ENCODE data around the gene LCN12. TPM values are rescaled to one million over a fixed set of nuclear protein-coding genes. Genes with fewer than 3 reads are reported as not detected.

The LCN12 gene
- total RNA-seq, 6 experiments from 2014 or later: 0.14 to 0.31 TPM; not detected in 4

- Mint-ChIP-seq H3K4me3 (no peak overlapping the region), H3K27me3 (ENCODE audit: insufficient read depth) (peaks cover 3% of the 10 kb centered on the region; the same call in 1 of the 2 replicates), H3K27ac (no peak overlapping the region), H3K9me3 (no peaks in the 10 kb centered on the region), H3K36me3 (ENCODE audit: low read depth) (peaks cover 8% of the 10 kb centered on the region; the same call in 1 of the 2 replicates), H3K4me1 (ENCODE audit: low read depth) (no peaks in the 10 kb centered on the region)
- no peak for DNase-seq
- no peak for TF ChIP-seq CTCF (IDR thresholded peaks at IDR 0.05)
These were observed 34.2 kb upstream of the LCN12 start for GRCh38 chr9:136917902-136918301.

DNA sequence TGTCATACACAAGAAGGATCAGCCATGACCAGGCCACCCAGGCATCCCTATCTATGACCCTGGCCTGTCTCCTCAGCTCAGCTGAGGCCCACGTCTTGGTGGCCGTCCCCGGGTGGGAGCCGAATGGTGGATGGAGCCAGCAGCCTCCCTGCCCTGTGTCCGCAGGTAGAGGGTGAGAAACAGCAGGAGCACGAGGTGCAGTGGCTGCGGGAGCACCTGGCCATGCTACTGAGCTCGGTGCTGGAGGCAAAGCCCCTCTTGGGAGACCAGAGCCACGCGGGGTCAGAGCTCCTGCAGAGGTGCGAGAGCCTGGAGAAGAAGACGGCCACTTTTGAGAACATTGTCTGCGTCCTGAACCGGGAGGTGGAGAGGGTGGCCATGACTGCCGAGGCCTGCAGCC is 32.0 kb upstream of the LCN12 start:
- Mint-ChIP-seq H3K27ac (no peak overlapping the region), H3K4me3 (no peak overlapping the region), H3K4me1 (ENCODE audit: low read depth) (no peaks in the 10 kb centered on the region), H3K27me3 (ENCODE audit: insufficient read depth) (peaks cover 3% of the 10 kb centered on the region; the same call in 1 of the 2 replicates), H3K9me3 (no peaks in the 10 kb centered on the region), H3K36me3 (ENCODE audit: low read depth) (0 out of 2 replicates have a peak, but pooled peaks cover 4% of the 10 kb centered on the region)
- TF ChIP-seq CTCF (IDR thresholded peaks at IDR 0.05): no peak
- DNase-seq: no peak

GRCh38 chr9:136920734-136921231 is 31.3 kb upstream of the LCN12 start:
- no peak for TF ChIP-seq CTCF (IDR thresholded peaks at IDR 0.05)
- Mint-ChIP-seq H3K36me3 (ENCODE audit: low read depth) (no peaks in the 10 kb centered on the region), H3K27me3 (ENCODE audit: insufficient read depth) (peaks cover 3% of the 10 kb centered on the region; the same call in 1 of the 2 replicates)

DNA sequence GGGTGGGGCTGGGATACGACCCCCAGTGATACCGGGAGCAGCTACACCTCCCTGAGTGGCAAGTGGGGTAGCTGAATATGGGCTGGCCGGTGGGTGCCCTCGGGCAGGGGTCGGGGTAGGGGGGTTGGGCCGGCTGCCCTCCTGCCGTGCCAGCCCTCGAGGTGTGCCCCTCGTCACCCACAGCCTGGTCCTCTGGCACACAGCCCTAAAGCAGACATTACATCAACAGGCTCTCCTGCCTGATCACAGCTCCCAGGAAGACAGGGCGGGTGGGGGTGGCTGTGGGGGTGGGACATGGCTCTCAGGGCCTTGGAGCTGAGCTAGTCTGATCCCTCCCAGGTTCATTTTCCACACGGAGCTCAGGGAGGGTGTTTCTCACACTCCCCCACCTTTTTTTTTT is 30.8 kb upstream of the LCN12 start:
- no peaks in the 10 kb centered on the region for H3K9me3 Mint-ChIP-seq
- no peak overlapping the region for H3K4me3 Mint-ChIP-seq
- TF ChIP-seq CTCF (IDR thresholded peaks at IDR 0.05): no peak
- no peak for DNase-seq
- no peaks in the 10 kb centered on the region for H3K4me1 Mint-ChIP-seq (ENCODE audit: low read depth)
- no peak overlapping the region for H3K27ac Mint-ChIP-seq
- H3K27me3 Mint-ChIP-seq (ENCODE audit: insufficient read depth): peaks cover 3% of the 10 kb centered on the region; the same call in 1 of the 2 replicates
- no peaks in the 10 kb centered on the region for H3K36me3 Mint-ChIP-seq (ENCODE audit: low read depth)

More at GRCh38 chr9:136920734-136921231, 31.3 kb upstream of the LCN12 start:
- no peak overlapping the region for H3K27ac Mint-ChIP-seq
- no peak for DNase-seq
- H3K4me1 Mint-ChIP-seq (ENCODE audit: low read depth): no peaks in the 10 kb centered on the region
- no peak overlapping the region for H3K4me3 Mint-ChIP-seq
- no peaks in the 10 kb centered on the region for H3K9me3 Mint-ChIP-seq

- H3K9me3 Mint-ChIP-seq: no peaks in the 10 kb centered on the region
- no peaks in the 10 kb centered on the region for H3K4me1 Mint-ChIP-seq (ENCODE audit: low read depth)
- H3K4me3 Mint-ChIP-seq: no peak overlapping the region
- no peaks in the 10 kb centered on the region for H3K36me3 Mint-ChIP-seq (ENCODE audit: low read depth)
- no peak overlapping the region for H3K27ac Mint-ChIP-seq
- DNase-seq: no peak
- H3K27me3 Mint-ChIP-seq (ENCODE audit: insufficient read depth): peaks cover 3% of the 10 kb centered on the region; the same call in 1 of the 2 replicates
- TF ChIP-seq CTCF (IDR thresholded peaks at IDR 0.05): no peak
These were observed 30.4 kb upstream of the LCN12 start for GRCh38 chr9:136921718-136922117.
